ENCODE data around the gene ADAM11. TPM values are rescaled to one million over a fixed set of nuclear protein-coding genes. Genes with fewer than 3 reads are reported as not detected.

Gene ADAM11
- total RNA-seq, 4 donors from 2014 or later = 0.42 to 3.9 (median 1.6) TPM

- Histone ChIP-seq H3K4me1 (peaks cover 0 to 22% (median 8%) of the 10 kb centered on the region in 4 donors), H3K27ac (no peak overlapping the region), H3K4me3 (no peak overlapping the region), H3K36me3 (no peaks in the 10 kb centered on the region), H3K27me3 (peaks cover 0 to 86% of the 10 kb centered on the region in 2 donors), H3K9me3 (no peaks in the 10 kb centered on the region)
- DNase-seq (ENCODE audit: low spot score in 2 of 2) = no peak
- WGBS, 2 donors = 41% methylated on average over 1 of the region's 1 CpG
- TF ChIP-seq CTCF (IDR thresholded peaks at IDR 0.05) = no peak
- no peak for TF ChIP-seq EP300 (IDR thresholded peaks at IDR 0.05)
- TF ChIP-seq POLR2A (IDR thresholded peaks at IDR 0.05) = no peak
Measured at GRCh38 chr17:44827863-44828262, 69.1 kb downstream of the ADAM11 start.

- Histone ChIP-seq H3K9me3 (no peaks in the 10 kb centered on the region), H3K27me3 (peaks cover 0 to 92% of the 10 kb centered on the region in 2 donors), H3K27ac (peak overlapping the region in 3 of 4 donors; percentile 77 to 86 (median 86)), H3K4me3 (peak overlapping the region; percentile 35 to 72 (median 50)), H3K36me3 (no peaks in the 10 kb centered on the region), H3K4me1 (peaks cover 0 to 22% (median 8%) of the 10 kb centered on the region in 4 donors)
- whole genome bisulfite sequencing, 2 donors = 2 to 3% methylated on average over 21 of the region's 21 CpGs
- no peak for DNase-seq (ENCODE audit: low spot score in 2 of 2)
- TF ChIP-seq POLR2A (IDR thresholded peaks at IDR 0.05) = no peak
- no peak for TF ChIP-seq CTCF (IDR thresholded peaks at IDR 0.05)
- TF ChIP-seq EP300 (IDR thresholded peaks at IDR 0.05) = peak in 1 of 2 donors; percentile 45
Measured at GRCh38 chr17:44828919-44829522, 70.2 kb downstream of the ADAM11 start.

GRCh38 chr17:44829523-44830358 lies 71.0 kb downstream of the ADAM11 start, which contains the start of gene GJC1:
Gene GJC1, minus strand, starts transcription at chr17:44830287. Its CDS starts 24,470 bp downstream, at chr17:44805817.
- whole genome bisulfite sequencing, 2 donors = 0 to 1% methylated on average over 20 to 74 of the region's 123 CpGs
- Histone ChIP-seq H3K36me3 (no peaks in the 10 kb centered on the region), H3K27ac (peak within 1 kb of the TSS; percentile 45 to 86 (median 82)), H3K27me3 (peaks cover 0 to 92% of the 10 kb centered on the region in 2 donors), H3K9me3 (no peaks in the 10 kb centered on the region), H3K4me3 (peak within 1 kb of the TSS; percentile 35 to 72 (median 52)), H3K4me1 (peaks cover 0 to 22% (median 8%) of the 10 kb centered on the region in 4 donors)
- TF ChIP-seq EP300 (IDR thresholded peaks at IDR 0.05) = no peak
- peak; percentile 14 to 41 for TF ChIP-seq POLR2A (IDR thresholded peaks at IDR 0.05)
- no peak for DNase-seq (ENCODE audit: low spot score in 2 of 2)

GRCh38 chr17:44830359-44831288 lies 71.8 kb downstream of the ADAM11 start:
- no peak for DNase-seq (ENCODE audit: low spot score in 2 of 2)
- Histone ChIP-seq H3K4me1 (peaks cover 0 to 22% (median 8%) of the 10 kb centered on the region in 4 donors), H3K36me3 (no peaks in the 10 kb centered on the region), H3K4me3 (peak overlapping the region; percentile 35 to 72 (median 52)), H3K27me3 (peaks cover 0 to 87% of the 10 kb centered on the region in 2 donors), H3K9me3 (no peaks in the 10 kb centered on the region), H3K27ac (peak overlapping the region; percentile 45 to 86 (median 71))
- 5 to 8% methylated on average over 28 to 29 of the region's 58 CpGs for WGBS, 2 donors
- TF ChIP-seq POLR2A (IDR thresholded peaks at IDR 0.05) (no peak), CTCF (IDR thresholded peaks at IDR 0.05) (no peak), EP300 (IDR thresholded peaks at IDR 0.05) (no peak)

- no peak for DNase-seq (ENCODE audit: low spot score in 2 of 2)
- WGBS, 2 donors = 86 to 90% methylated on average over 12 of the region's 12 CpGs
Measured at GRCh38 chr17:44831371-44831770, 72.6 kb downstream of the ADAM11 start.

More at GRCh38 chr17:44831371-44831770, 72.6 kb downstream of the ADAM11 start:
- Histone ChIP-seq H3K4me1 (peaks cover 0 to 22% (median 8%) of the 10 kb centered on the region in 4 donors), H3K4me3 (no peak overlapping the region), H3K27ac (no peak overlapping the region), H3K36me3 (no peaks in the 10 kb centered on the region), H3K9me3 (no peaks in the 10 kb centered on the region), H3K27me3 (peaks cover 0 to 80% of the 10 kb centered on the region in 2 donors)
- no peak for TF ChIP-seq POLR2A (IDR thresholded peaks at IDR 0.05)
- no peak for TF ChIP-seq CTCF (IDR thresholded peaks at IDR 0.05)
- no peak for TF ChIP-seq EP300 (IDR thresholded peaks at IDR 0.05)

All from tibial nerve (tissue), 4 donors.